Liver (tissue), 3 donors: ENCODE data around the gene CCT7.

ENCODE experiments used
- EGR1 ChIP-seq, 2 donors: IDR thresholded peaks; 2 replicates each; pipeline ENCODE4 v1.6.1; 2016 to 2018; ENCODE audit warnings: antibody characterized with exemption in 2 of 2, low read depth in 2 of 2
- GABPA ChIP-seq, 2 donors: IDR thresholded peaks in 1 of 2; conservative IDR thresholded peaks in 1 of 2; 2 replicates each; pipeline ENCODE4 v1.6.1; 2016; ENCODE audit warnings: antibody characterized with exemption in 2 of 2, mild to moderate bottlenecking in 1 of 2, moderate library complexity in 1 of 2
- JUND ChIP-seq, 2 donors: IDR thresholded peaks; 2 replicates each; pipeline ENCODE4 v1.6.1; 2016; ENCODE audit warnings: antibody characterized with exemption in 2 of 2
- RAD21 ChIP-seq, 2 donors: IDR thresholded peaks; 2 replicates each; pipeline ENCODE4 v1.6.1; 2016; ENCODE audit warnings: antibody characterized with exemption in 2 of 2, mild to moderate bottlenecking in 2 of 2
- SP1 ChIP-seq: IDR thresholded peaks from 2 replicates; pipeline ENCODE4 v1.6.1; 2018; ENCODE audit warnings: antibody characterized with exemption, mild to moderate bottlenecking
- YY1 ChIP-seq: IDR thresholded peaks from 2 replicates; pipeline ENCODE4 v1.6.1; 2016; ENCODE audit warnings: antibody characterized with exemption, mild to moderate bottlenecking
- TF ChIP-seq, protein P1 (sequence below): fragments of 150-350 bp; IDR thresholded peaks from 2 replicates; pipeline ENCODE4 v1.5.1; 2017; ENCODE audit warnings: improper control_type of control experiment, low read depth, low read length; ENCODE audit not compliant: missing input control
- TF ChIP-seq, protein P2 (sequence below): IDR thresholded peaks from 2 replicates; pipeline ENCODE4 v1.6.1; 2016; ENCODE audit warnings: antibody characterized with exemption, mild to moderate bottlenecking
- donor health status: healthy.
- donor health status: healthy.

DNA sequence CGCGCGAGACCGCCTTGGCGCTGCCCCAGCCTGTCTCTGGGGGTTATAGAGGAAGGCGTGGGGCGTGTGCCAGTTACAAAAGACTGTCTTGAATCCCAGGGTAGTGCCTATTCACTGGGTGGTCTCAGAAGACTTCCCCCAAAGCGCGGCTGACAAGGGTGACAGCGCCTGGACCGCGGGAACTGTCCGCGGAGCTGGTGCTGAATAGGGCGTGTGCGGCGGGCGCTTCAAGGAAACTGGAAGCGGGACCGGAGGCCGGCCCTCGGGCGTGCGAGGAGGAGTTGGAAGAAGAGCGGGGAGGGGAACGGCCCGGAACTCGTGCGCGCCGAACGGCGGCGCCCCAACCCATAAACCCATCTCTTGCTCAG lies 57.0 kb downstream of the CCT7 start:
- TF ChIP-seq RAD21 (IDR thresholded peaks at IDR 0.05) (no peak), YY1 (no peak), SP1 (no peak), GABPA (IDR thresholded peaks at IDR 0.05 in 1 of 2, conservative IDR thresholded peaks at IDR 0.05 in 1 of 2) (no peak), EGR1 (IDR thresholded peaks at IDR 0.05; ENCODE audit: low read depth in 2 of 2) (no peak), JUND (IDR thresholded peaks at IDR 0.05) (no peak)
- TF ChIP-seq, protein P1, sequence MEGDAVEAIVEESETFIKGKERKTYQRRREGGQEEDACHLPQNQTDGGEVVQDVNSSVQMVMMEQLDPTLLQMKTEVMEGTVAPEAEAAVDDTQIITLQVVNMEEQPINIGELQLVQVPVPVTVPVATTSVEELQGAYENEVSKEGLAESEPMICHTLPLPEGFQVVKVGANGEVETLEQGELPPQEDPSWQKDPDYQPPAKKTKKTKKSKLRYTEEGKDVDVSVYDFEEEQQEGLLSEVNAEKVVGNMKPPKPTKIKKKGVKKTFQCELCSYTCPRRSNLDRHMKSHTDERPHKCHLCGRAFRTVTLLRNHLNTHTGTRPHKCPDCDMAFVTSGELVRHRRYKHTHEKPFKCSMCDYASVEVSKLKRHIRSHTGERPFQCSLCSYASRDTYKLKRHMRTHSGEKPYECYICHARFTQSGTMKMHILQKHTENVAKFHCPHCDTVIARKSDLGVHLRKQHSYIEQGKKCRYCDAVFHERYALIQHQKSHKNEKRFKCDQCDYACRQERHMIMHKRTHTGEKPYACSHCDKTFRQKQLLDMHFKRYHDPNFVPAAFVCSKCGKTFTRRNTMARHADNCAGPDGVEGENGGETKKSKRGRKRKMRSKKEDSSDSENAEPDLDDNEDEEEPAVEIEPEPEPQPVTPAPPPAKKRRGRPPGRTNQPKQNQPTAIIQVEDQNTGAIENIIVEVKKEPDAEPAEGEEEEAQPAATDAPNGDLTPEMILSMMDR, result no peak
- TF ChIP-seq, protein P2, sequence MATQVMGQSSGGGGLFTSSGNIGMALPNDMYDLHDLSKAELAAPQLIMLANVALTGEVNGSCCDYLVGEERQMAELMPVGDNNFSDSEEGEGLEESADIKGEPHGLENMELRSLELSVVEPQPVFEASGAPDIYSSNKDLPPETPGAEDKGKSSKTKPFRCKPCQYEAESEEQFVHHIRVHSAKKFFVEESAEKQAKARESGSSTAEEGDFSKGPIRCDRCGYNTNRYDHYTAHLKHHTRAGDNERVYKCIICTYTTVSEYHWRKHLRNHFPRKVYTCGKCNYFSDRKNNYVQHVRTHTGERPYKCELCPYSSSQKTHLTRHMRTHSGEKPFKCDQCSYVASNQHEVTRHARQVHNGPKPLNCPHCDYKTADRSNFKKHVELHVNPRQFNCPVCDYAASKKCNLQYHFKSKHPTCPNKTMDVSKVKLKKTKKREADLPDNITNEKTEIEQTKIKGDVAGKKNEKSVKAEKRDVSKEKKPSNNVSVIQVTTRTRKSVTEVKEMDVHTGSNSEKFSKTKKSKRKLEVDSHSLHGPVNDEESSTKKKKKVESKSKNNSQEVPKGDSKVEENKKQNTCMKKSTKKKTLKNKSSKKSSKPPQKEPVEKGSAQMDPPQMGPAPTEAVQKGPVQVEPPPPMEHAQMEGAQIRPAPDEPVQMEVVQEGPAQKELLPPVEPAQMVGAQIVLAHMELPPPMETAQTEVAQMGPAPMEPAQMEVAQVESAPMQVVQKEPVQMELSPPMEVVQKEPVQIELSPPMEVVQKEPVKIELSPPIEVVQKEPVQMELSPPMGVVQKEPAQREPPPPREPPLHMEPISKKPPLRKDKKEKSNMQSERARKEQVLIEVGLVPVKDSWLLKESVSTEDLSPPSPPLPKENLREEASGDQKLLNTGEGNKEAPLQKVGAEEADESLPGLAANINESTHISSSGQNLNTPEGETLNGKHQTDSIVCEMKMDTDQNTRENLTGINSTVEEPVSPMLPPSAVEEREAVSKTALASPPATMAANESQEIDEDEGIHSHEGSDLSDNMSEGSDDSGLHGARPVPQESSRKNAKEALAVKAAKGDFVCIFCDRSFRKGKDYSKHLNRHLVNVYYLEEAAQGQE, result peak; percentile 99
